Activated CD8-positive, alpha-beta memory T cell treated with anti-CD3 and anti-CD28 coated beads for 36 hours (primary cell): ENCODE measurements around the gene MMP7. TPM values are rescaled to one million over a fixed set of nuclear protein-coding genes. Genes with fewer than 3 reads are reported as not detected.
"Not testable (repeated sequence)": the region's sequence is repeated elsewhere in the genome, so short reads cannot be mapped to it uniquely, and the experiment has no call there.

ENCODE experiments used
- CTCF ChIA-PET: fragments of 350-600 bp; sonication (Branson Sonifier 250); formaldehyde crosslinking; loops from one replicate; lab custom pipeline; 2021; ENCODE audit warnings: antibody characterized with exemption; lab: Charles Lee
- POLR2A ChIA-PET: fragments of 350-600 bp; sonication (Branson Sonifier 250); formaldehyde crosslinking; loops from one replicate; lab custom pipeline; 2021; ENCODE audit warnings: antibody characterized with exemption; lab: Charles Lee
- total RNA-seq, 2 experiments: library from RNA; stranded (reverse); gene quantifications; one replicate each; pipeline ENCODE4 v1.2.3, GENCODE V29; 2021

Gene MMP7
- total RNA-seq, 2 experiments from 2014 or later, result not detected

DNA sequence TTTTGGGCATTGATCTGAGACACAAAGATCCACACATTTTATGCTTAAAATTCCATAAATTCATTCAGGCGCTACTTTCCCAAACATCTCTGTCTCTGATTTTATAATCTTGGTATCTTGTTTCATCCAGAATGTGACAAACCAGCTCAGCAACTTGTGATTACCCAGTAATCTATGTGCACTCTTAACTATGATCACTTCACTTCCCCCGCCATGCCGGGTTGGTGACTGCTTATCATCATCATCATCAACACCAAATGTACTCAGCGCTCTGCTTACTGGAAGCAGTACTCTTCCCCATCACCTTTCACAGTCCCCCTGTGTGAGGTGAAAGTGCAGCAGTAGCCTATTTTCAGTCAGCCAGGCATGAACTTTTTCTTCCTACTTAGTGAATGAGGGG is 15.2 kb upstream of the MMP7 start:
- ChIA-PET POLR2A (no interaction called here), CTCF (no interaction called here)

DNA sequence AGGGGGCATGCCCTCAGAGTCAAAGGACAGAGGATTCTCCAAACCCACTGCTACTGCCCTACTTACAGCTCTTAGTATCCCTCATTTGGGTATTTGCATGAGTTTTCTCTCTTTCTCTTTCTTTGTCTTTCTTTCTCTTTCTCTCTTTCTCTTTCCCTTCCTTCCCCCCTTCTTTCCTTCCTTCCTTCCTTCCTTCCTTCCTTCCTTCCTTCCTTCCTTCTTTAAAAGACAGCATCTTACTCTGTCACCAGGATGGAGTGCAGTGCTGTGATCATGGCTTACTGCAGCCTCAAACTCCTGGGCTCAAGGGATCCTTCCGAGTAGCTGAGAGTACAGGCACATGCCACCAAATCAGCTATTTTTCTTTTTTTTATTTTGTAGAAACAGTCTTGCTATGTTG is 14.0 kb upstream of the MMP7 start:
- CTCF ChIA-PET, result no interaction called here
- POLR2A ChIA-PET, result no interaction called here

DNA sequence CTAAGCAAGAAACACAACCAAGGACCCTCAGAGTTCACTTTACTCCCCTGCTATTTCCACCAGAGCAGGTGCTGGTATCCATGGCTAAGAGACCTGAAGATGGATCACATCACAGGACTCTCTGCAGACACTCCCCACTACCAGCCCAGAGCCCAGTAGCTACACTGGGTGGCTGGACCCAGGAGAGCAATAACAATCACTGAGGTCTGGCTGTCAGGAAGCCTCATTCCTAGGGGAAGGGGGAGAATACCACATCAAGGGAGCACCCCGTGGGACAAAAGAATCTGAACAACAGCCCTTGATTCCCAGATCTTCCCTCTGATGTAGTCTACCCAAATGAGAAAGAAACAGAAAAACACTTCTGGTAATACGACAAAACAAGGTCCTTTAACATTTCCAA is 9.0 kb upstream of the MMP7 start:
- ChIA-PET POLR2A (no interaction called here), CTCF (interaction anchor here (1.4 kb wide), 1 partner anchor 73 kb away, joined by 4 read pairs; no protein-coding TSS in a partner anchor)

DNA sequence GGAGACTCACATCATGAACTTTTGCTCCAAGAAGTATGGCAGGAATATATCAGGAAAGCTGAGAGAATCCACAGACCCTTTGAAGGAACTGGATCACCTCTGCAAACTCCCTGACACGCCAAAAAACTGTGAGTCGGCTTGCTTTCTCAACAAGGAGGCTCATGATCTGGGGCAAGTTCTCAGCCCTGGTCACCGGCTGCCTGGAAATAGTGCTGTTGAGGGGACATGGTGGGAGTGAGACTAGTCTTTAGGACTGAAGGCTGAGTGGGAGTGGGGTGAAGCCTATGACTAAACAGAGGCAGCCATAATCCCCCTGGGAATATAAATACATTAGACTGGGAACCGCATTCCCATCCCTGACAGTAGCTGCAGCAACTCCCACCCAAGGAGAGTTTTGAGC is 8.4 kb upstream of the MMP7 start:
- ChIA-PET CTCF (interaction anchor here (1.4 kb wide), 1 partner anchor 74 kb away, joined by 4 read pairs; no protein-coding TSS in a partner anchor), POLR2A (no interaction called here)

DNA sequence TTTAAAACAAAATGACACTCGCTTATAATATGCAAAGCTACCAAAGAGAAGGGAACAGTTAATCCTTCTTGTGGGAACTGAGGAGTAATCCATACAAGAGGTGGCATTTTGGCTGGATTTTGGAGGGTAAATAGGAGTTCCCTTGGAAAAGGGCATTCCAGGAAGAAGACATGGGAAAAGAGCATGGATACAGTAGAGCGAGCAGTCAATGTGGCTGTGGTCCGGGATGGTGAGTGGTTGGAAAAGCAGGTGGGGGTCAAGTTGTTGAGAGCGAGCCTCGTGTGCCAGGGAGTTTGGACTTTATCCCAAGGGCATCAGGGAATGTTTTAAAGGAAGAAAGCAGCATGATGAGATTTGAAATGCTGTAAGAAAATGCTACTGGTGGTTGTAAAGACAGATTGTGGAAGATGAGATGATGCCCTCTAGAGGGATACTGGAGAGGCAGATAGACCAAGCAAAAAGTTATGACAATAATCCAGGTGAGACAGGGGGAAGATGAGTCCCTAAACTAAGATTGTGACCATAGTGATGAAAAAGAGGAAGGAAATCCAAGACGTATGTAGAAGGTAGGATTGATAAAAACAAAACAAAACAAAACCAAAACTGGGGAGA is 3.8 kb upstream of the MMP7 start:
- ChIA-PET POLR2A (no interaction called here), CTCF (no interaction called here)

DNA sequence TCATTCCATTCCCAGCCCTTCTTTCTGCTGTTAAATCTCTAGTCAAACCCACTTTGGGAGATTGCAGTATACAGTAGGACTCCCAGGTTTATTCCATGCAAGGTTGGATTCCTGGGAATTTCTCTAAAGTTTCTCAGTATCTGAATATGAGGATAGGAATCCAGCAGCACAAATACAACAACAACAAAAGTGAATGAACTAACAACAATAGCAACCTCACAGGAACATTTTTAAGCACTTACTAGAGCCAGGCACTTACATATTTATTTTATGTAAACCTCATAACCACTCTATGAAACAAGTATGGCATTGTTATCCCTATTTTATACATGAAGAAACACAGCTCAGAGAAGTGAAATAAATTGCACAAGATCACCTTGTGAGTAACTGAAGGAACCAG is 1.9 kb downstream of the MMP7 start:
- POLR2A ChIA-PET, result no interaction called here
- CTCF ChIA-PET, result no interaction called here

DNA sequence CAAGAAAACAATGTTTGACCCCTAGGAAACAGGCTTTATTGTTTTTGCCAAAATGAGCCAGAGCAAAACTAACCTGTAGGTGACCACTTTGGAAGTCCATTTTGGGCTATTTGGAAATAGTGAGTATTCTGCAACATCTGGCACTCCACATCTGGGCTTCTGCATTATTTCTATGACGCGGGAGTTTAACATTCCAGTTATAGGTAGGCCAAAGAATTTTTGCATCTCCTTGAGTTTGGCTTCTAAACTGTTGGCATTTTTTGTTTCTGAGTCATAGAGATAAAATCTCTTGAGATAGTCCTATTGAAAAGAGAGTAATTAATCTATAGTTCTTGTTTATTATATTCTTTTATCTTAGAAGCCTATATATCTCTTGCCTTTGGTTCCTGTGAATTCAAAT is 2.9 kb downstream of the MMP7 start:
- POLR2A ChIA-PET, result no interaction called here
- CTCF ChIA-PET, result no interaction called here

DNA sequence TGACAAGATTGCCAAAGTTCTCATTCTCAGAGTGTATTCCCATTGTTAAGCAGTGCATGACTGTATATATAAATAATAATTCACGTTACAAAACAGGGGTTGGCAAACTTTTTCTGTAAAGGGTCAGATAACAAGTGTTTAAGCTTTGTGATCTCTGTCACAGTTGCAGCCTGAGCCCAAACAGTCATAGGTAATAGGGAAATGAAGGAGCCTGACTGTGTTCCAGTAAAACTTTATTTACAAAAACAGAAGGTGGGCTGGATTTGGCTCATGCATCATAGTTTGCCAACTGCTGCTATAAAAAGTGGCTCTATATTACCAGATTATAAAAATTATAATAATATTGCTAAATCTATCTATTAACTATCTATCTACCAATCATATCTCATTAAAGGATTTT is 3.5 kb downstream of the MMP7 start:
- CTCF ChIA-PET, result no interaction called here
- POLR2A ChIA-PET, result no interaction called here

DNA sequence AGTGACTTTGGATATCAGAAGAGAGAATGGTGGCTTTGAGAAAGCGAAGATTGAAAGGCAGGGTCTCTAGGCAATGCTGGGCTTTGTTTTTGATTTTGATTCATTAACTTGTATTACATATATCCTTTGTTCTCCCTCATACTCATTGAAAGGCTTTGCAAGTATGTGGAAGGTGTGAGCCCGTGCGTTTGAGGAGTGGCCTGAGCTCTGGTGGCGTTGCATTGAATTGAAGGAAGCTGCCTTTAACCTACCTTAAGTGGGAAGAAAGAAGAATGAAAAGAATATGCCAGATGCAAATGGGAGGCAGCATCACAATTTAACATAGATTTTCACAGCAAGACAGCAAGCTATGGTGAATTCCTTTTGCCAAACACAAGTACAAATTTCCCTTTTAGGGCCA is 6.7 kb downstream of the MMP7 start:
- ChIA-PET CTCF (interaction anchor here (1.1 kb wide), 1 partner anchor 16 kb away, joined by 3 read pairs; no protein-coding TSS in a partner anchor), POLR2A (no interaction called here)

DNA sequence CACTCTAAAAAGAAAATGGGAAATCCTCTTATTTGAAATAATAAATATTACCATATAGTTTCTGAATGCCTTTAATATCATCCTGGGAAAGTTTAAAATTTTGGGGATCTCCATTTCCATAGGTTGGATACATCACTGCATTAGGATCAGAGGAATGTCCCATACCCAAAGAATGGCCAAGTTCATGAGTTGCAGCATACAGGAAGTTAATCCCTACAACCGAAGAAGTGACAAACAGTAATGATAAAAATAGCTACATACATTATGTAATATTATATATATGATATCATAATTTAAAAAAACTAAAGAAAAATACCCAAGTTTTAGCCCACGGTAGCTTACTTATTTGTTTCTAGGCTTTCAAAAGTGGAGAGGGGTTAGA is 7.4 kb downstream of the MMP7 start:
- CTCF ChIA-PET, result no interaction called here
- POLR2A ChIA-PET, result no interaction called here

DNA sequence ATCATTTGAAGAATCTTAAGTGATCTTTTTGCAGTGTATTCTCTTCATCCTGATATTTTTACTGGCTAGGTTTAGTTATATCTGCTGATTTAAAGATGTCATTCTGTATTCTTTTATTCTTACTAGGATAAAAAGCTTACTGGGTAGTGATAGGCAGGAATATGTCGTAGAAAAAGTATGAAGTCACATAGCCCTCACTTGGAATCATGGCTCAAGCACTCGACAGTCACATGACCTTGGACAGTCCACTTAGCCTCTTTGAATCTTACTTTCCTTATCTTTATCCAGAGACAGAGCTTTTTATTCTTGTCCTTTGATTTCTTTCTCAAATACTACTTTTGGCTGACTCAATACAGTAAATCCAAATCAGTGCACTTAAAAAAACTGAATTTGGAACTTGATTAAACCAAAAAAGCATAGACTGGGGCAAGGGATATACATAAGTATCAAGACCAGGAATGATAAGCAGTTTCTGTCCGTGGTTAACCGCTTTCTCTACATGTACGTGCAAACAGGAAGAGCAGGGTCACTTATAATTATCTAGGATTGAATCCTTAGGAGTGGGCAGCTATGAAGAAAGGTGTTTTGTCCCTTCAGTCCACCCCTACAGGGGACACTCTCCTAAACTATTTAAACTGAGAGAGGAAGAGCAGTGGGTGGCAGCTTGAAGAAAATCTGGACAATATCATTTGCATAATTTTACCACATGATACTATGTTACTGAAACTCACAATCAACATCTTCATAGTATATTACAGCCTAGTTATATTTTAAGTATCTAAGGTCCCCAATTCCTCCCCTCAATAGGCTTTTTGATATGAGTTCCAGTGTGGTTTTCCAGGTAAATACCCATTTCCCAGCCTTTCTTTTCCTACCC is 8.0 kb downstream of the MMP7 start:
- ChIA-PET POLR2A (no interaction called here), CTCF (no interaction called here)

DNA sequence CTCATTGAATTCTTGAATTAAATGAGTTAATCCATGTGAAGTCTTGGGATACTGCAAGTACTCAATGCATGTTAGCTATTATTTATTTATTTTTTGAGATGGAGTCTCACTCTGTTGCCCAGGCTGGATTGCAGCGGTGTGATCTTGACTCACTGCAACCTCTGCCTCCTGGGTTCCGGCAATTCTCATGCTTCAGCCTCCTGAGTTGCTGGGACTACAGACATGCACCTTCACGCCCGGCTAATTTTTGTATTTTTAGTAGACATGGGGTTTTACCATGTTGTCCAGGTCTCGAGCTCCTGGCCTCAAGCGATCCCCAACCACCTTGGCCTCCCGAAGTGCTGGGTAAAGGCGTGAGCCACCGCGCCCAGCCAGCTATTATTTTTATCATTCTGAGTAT is 9.4 kb downstream of the MMP7 start:
- ChIA-PET CTCF (no interaction called here), POLR2A (no interaction called here)

DNA sequence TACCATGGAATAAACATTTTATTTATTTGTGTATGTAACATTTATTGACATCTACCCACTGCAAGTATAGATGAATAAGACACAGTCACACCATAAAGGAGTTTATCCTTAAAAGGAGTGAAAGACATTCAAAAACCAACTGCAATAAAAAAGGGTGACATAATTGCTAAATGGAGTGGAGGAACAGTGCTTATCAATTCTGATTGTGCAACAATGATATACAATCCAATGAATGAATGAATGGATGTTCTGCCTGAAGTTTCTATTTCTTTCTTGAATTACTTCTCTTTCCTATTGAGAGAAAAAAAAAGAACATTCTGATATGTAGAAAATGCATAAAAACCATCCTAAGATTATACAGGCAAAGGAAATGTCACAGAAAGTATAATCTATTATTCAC is 10.0 kb downstream of the MMP7 start:
- ChIA-PET CTCF (no interaction called here), POLR2A (no interaction called here)

DNA sequence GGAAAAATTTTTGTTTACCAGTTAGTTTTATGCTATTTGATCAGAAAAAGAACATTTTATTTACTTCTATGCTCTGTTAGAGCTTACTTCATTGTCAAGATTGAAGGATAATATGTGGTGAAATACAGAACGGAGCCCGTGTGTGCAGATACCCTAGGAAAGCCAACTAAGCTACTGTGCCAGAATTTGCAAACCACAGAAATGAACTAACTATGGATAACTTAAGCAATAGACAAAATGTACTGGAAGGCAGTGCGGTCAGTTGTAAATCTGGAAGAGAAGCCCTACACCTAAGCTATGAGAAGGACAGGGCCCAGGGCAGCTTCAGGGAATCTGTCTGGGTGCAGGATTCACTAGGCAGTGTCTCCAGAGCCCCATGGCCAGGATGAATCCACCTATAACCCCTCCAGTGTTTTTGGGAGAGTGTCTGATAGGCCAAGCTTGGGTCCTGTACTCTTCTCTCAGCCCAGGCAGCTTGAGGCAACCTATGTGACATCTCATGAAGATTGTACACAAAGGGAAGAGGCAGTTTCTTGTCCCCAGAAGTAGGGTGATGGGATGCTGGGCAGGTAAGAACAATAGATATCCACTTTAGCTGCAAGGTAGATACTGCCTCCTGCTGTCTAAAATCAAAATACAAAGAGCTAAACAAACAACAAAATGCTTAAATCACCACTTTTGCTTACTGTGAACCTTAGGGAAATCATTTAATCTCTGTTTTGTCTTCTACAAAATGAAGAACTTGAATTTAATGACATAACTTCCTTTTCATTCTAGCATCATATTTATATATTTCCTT is 12.1 kb downstream of the MMP7 start:
- ChIA-PET CTCF (interaction anchor here (1.1 to 1.3 kb wide), 4 partner anchors 19 to 150 kb away, joined by 3 to 4 read pairs (median 3); no protein-coding TSS in a partner anchor), POLR2A (no interaction called here)

DNA sequence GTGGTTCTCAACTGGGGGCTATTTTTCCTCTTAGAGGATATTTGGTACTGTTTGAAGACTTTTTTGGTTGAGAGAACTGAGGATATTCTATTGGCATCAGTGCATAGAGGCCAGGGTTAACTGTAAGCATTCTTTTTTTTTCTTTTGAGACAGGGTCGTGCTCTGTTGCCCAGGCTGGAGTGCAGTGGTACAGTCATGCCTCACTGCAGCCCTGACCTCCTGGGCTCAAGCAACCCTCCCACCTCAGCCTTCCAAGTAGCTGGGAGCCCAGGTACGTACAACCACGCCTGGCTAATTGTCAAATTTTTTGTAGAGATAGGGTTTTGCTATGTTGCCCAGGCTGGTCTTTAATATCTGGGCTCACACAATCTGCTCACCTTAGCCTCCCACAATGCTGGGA is 12.9 kb downstream of the MMP7 start:
- POLR2A ChIA-PET, result no interaction called here
- CTCF ChIA-PET, result no interaction called here

DNA sequence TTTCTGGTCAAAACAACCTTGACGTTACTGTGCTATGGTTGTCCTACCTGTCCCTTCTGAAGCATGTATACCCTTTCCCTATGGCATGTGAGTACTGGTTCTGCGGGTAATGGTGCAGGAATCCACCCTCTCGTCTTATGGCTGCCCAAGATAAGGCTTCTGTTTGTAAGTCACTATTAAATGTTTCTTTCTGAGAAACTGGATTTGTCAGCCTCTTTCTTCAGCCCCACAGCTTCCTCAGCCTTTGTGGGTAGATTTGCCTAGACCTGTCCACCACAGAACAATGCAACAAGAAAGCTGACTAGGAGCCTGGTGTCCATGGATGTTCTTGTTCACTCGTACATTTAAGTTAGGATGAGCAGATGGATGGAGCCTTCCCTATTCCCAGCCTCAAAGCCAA is 14.4 kb downstream of the MMP7 start:
- CTCF ChIA-PET, result no interaction called here
- POLR2A ChIA-PET, result no interaction called here

DNA sequence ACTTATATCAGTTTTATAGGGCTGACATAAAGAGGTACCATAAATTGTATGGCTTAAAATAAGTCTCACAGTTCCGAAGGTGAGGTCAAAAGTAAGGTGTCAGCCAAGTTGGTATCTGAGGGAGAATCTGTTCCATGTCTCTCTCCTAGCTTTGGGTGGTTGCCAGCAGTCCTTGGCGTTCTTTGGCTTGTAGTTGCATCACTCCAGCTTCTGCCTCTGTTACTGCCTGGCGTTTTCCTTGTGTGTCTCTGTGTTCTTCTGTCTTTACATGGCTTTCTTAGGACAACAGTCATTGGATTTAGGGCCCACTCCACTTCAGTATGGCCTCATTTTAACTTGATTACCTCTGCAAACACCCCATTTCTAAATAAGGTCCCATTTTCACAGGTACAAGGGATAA is 16.7 kb downstream of the MMP7 start:
- ChIA-PET CTCF (no interaction called here), POLR2A (no interaction called here)

DNA sequence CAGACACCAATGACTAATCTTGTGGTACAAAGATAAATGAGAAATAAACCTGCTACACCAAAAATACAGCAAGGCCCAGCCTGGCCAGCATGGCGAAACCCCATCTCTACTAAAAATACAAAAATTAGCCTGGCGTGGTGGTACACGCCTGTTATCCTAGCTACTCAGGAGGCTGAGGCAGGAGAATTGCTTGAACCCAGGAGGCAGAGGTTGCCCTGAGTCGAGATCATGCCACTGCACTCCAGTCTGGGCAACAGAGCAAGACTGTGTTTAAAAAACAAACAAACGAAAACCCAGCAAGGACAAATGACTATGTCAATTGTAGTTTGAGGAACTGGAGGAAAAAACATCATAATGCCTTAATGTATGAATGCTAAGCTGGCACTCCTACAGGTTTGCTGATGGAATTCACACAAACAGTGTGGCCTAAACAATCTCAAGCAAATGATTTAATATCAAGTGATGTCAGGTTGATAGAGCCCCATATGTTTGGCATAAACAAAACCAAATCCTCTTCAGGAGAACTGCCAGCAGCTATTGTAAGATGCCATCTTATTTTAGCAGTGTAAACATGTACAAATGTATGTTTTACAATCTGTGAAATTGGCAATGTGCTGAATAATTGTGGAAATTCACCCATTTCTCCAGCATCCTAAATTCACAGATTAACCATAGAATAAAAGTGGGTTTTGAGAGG is 20.0 kb downstream of the MMP7 start:
- ChIA-PET CTCF (no interaction called here), POLR2A (no interaction called here)

DNA sequence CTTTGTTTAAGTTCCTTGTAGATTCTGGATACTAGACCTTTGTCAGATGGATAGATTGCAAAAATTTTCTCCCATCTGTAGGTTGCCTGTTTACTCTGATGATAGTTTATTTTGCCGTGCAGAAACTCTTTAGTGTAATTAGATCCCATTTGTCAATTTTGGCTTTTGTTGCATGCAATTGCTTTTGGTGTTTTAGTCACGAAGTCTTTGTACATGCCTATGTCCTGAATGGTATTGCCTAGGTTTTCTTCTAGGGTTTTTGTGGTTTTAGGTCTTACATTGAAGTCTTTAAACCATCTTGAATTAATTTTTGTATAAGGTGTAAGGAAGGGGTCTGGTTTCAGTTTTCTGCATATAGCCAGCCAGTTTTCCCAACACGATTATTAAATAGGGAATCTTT is 27.7 kb downstream of the MMP7 start:
- POLR2A ChIA-PET, CTCF ChIA-PET: not testable (repeated sequence)

DNA sequence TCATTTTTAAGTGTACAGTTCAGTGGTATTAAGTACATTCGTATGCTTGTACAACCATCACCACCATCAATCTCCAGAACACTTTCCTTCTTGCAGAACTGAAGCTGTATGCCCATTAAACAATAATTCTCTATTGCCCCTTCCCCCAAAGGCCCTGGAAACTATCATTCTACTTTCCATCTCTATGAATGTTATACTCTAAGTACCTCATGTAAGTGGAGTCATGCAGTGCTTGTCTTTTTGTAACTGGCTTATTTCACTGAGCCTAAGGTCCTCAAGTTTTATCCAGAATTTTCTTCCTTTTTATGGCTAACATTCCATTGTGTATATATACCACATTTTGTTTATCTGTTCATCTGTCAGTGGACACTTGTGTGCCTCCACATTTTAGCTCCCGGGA is 29.7 kb downstream of the MMP7 start:
- CTCF ChIA-PET, result no interaction called here
- POLR2A ChIA-PET, result no interaction called here
